Vagina (tissue), 2 donors: ENCODE measurements around the gene CASP10.

ENCODE experiments used
- CTCF ChIP-seq, 3 experiments: fragments of 450-650 bp in 2 of 3; fragments of 200-600 bp in 1 of 3; sonication (generic) in 1 of 3; IDR thresholded peaks; one replicate each; pipeline ENCODE4 v1.5.1; 2017 to 2019; ENCODE audit warnings: antibody characterized with exemption in 3 of 3, mild to moderate bottlenecking in 2 of 3, moderate library complexity in 2 of 3
- POLR2A ChIP-seq, 2 donors: fragments of 450-650 bp; IDR thresholded peaks; one replicate each; pipeline ENCODE4 v1.6.1; 2017; ENCODE audit warnings: antibody characterized with exemption in 2 of 2, mild to moderate bottlenecking in 2 of 2, moderate library complexity in 2 of 2
- POLR2AphosphoS5 ChIP-seq, 2 donors: sonication (generic); formaldehyde crosslinking; IDR thresholded peaks; one replicate each; pipeline ENCODE4 v1.9.0; 2017; ENCODE audit warnings: antibody characterized with exemption in 2 of 2, mild to moderate bottlenecking in 2 of 2, low read depth in 1 of 2; ENCODE audit not compliant: insufficient read depth in 1 of 2

DNA sequence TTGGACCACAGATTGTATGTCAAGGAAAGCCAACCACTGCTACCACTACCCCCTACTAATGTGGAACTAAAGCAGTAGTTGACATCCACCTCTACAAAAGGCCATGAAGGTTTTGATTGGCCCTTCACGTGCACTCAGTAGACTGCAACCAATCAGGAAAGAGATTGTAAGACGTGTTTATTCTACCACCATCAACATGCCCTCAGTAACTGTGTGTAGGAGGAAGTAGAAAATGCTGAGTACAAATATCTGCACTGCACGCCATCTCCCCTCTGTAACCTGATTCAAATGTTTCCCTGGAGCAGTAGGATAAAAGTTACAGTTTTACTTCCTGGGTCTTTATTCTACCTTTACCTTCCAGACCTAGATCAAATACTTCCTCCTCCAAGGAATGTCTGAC, 2.9 kb upstream of the CASP10 start:
- TF ChIP-seq POLR2A (IDR thresholded peaks at IDR 0.05) (no peak), CTCF (IDR thresholded peaks at IDR 0.05) (no peak), POLR2AphosphoS5 (IDR thresholded peaks at IDR 0.05; ENCODE audit: insufficient read depth in 1 of 2, low read depth in 1 of 2) (no peak)
